Right forelimb (tissue), 1 donor: ENCODE data around the gene GDF7.
"Not testable (repeated sequence)": the region's sequence is repeated elsewhere in the genome, so short reads cannot be mapped to it uniquely, and the experiment has no call there.

ENCODE experiments used
- DNase-seq: peaks from one replicate; pipeline ENCODE4 v3.0.0-alpha.2; 2018

Gene GDF7

GRCh38 chr2:20707601-20708000 lies 40.7 kb downstream of the GDF7 start:
- DNase-seq = no peak

DNA sequence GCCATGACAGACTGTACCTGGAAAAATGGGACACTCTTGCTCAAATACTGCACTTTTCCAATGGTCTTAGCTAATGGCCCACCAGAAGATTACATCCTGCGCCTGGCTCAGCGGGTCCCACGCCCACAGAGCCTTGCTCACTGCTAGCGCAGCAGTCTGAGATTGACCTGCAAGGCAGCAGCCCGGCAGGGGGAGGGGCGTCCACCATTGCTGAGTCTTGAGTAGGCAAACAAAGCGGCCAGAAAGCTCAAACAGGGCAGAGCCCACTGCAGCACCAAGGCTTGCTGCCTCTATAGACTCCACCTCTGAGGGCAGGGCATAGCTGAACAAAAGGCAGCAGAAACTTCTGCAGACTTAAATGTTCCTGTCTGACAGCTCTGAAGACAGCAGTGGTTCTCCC lies 44.7 kb downstream of the GDF7 start:
- not testable (repeated sequence) for DNase-seq

- DNase-seq = not testable (repeated sequence)
These were observed 46.6 kb downstream of the GDF7 start for GRCh38 chr2:20713585-20713984.

- not testable (repeated sequence) for DNase-seq
These were observed 47.5 kb downstream of the GDF7 start for GRCh38 chr2:20714412-20714811.

- DNase-seq = not testable (repeated sequence)
These were observed 49.2 kb downstream of the GDF7 start for GRCh38 chr2:20716164-20716563.

- DNase-seq = no peak
These were observed 50.7 kb downstream of the GDF7 start for GRCh38 chr2:20717641-20718040.

DNA sequence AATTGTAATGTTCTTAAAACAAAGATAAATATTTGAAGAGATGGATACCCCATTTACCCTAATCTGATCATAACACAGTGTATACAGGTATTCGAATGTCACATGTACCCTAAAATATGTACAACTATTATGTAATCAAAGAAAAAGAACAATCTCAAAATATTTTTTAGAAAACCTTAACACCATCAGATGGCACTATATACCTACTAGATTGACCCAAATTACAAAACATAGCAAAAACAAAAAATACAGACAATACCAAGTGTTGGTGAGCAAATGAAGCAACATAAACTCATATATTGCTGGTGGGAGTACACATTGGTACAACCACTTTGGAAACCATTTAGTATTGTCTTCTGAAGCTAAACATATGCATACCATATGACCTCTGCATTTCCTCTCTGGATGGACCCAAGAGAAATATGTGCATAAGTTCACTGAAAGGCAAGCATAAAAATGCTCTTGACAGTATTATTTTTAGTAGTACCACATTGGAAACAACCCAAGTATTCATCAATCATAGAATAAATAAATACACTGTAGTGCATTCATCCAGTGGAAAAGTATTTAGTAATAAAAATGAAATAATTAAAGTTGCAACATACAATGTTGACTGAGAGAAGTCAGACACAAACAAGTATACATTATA lies 55.8 kb downstream of the GDF7 start:
- DNase-seq = no peak

GRCh38 chr2:20723543-20723942 lies 56.6 kb downstream of the GDF7 start:
- no peak for DNase-seq

- no peak for DNase-seq
These were observed 57.6 kb downstream of the GDF7 start for GRCh38 chr2:20724500-20725053.

- DNase-seq = no peak
These were observed 58.8 kb downstream of the GDF7 start for GRCh38 chr2:20725782-20726181.

GRCh38 chr2:20726913-20727312 lies 60.0 kb downstream of the GDF7 start:
- no peak for DNase-seq

DNA sequence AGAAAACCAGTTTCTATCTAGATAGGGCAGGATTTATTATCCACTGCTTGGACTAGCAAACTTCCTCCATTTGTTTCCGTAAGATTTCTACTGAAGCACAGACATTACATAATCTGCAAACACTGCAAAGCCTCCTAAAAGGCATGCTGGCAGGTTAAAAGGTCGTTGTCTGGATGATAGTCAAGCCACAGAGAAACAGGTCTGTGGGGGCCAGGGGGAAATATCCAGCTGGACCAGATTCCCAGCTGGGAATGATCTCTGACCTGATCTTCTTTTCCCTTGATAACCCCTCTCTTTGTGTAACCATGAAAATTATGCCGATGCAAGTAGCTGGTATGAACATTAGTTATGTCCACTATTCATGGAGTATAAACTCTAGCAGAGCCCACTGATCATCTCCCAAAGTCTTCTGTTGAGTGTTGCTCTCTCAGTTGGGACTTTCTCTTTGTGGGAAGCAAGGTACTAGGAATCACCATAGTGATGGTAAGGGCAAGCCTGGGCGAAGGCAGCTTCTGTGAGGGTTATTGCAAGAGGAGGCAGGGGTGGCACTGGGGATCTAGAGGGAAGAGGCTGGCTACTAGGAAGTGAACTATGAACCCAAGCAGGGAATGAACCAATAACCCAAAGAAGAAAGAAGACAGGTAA lies 61.3 kb downstream of the GDF7 start:
- no peak for DNase-seq
